ENCODE data around the gene RALGPS2. TPM values are rescaled to one million over a fixed set of nuclear protein-coding genes. Genes with fewer than 3 reads are reported as not detected.
A peak's percentile ranks its signal among the peaks of the same experiment; 100 is the strongest.
"Not testable (repeated sequence)": the region's sequence is repeated elsewhere in the genome, so short reads cannot be mapped to it uniquely, and the experiment has no call there.

Gene RALGPS2
- total RNA-seq, 1 donor from 2014 or later, result 47.8 TPM

- H3K4me3 Mint-ChIP-seq, result no peak overlapping the region
- TF ChIP-seq CTCF (conservative IDR thresholded peaks at IDR 0.05), result no peak
- peak; percentile 29 for DNase-seq (ENCODE audit: extremely low spot score, unreplicated experiment)
- H3K36me3 Mint-ChIP-seq, result peaks cover 4% of the 10 kb centered on the region
- H3K27me3 Mint-ChIP-seq, result peaks cover 10% of the 10 kb centered on the region
- H3K27ac Mint-ChIP-seq, result peak overlapping the region; percentile 8
- peaks cover 29% of the 10 kb centered on the region for H3K4me1 Mint-ChIP-seq (ENCODE audit: unreplicated experiment)
- peaks cover 2% of the 10 kb centered on the region for H3K9me3 Mint-ChIP-seq
Measured at GRCh38 chr1:178946855-178947676, 222.0 kb downstream of the RALGPS2 start.

- Mint-ChIP-seq H3K4me3 (no peak overlapping the region), H3K27ac (peak overlapping the region; percentile 8), H3K4me1 (ENCODE audit: unreplicated experiment) (peaks cover 27% of the 10 kb centered on the region), H3K27me3 (peaks cover 5% of the 10 kb centered on the region), H3K9me3 (no peaks in the 10 kb centered on the region), H3K36me3 (peaks cover 4% of the 10 kb centered on the region)
- no peak for TF ChIP-seq CTCF (conservative IDR thresholded peaks at IDR 0.05)
- no peak for DNase-seq (ENCODE audit: extremely low spot score, unreplicated experiment)
Measured at GRCh38 chr1:178947677-178947981, 222.6 kb downstream of the RALGPS2 start.

GRCh38 chr1:178948676-178949075 is 223.6 kb downstream of the RALGPS2 start:
- Mint-ChIP-seq H3K4me1 (ENCODE audit: unreplicated experiment) (peaks cover 26% of the 10 kb centered on the region), H3K27me3 (peaks cover 5% of the 10 kb centered on the region), H3K27ac (no peak overlapping the region), H3K9me3 (no peaks in the 10 kb centered on the region), H3K4me3 (no peak overlapping the region), H3K36me3 (peaks cover 4% of the 10 kb centered on the region)
- DNase-seq (ENCODE audit: extremely low spot score, unreplicated experiment), result no peak
- TF ChIP-seq CTCF (conservative IDR thresholded peaks at IDR 0.05), result no peak

- not testable (repeated sequence) for H3K4me3 Mint-ChIP-seq; H3K36me3 Mint-ChIP-seq; DNase-seq (ENCODE audit: extremely low spot score, unreplicated experiment); H3K9me3 Mint-ChIP-seq; H3K27me3 Mint-ChIP-seq; H3K27ac Mint-ChIP-seq
- H3K4me1 Mint-ChIP-seq (ENCODE audit: unreplicated experiment), result peaks cover 26% of the 10 kb centered on the region
Measured at GRCh38 chr1:178949866-178950265, 224.8 kb downstream of the RALGPS2 start.

- H3K27ac Mint-ChIP-seq, result peak overlapping the region; percentile 35
- DNase-seq (ENCODE audit: extremely low spot score, unreplicated experiment), result no peak
- peaks cover 4% of the 10 kb centered on the region for H3K36me3 Mint-ChIP-seq
- no peak overlapping the region for H3K4me3 Mint-ChIP-seq
- TF ChIP-seq CTCF (conservative IDR thresholded peaks at IDR 0.05), result no peak
- H3K9me3 Mint-ChIP-seq, result no peaks in the 10 kb centered on the region
- peaks cover 5% of the 10 kb centered on the region for H3K27me3 Mint-ChIP-seq
- peaks cover 26% of the 10 kb centered on the region for H3K4me1 Mint-ChIP-seq (ENCODE audit: unreplicated experiment)
Measured at GRCh38 chr1:178951600-178951999, 226.6 kb downstream of the RALGPS2 start.

- Mint-ChIP-seq H3K27me3 (peaks cover 1% of the 10 kb centered on the region), H3K9me3 (no peaks in the 10 kb centered on the region), H3K27ac (no peak overlapping the region), H3K4me3 (no peak overlapping the region), H3K36me3 (peaks cover 2% of the 10 kb centered on the region), H3K4me1 (ENCODE audit: unreplicated experiment) (peaks cover 22% of the 10 kb centered on the region)
- no peak for TF ChIP-seq CTCF (conservative IDR thresholded peaks at IDR 0.05)
- DNase-seq (ENCODE audit: extremely low spot score, unreplicated experiment), result no peak
Measured at GRCh38 chr1:178953034-178953433, 228.0 kb downstream of the RALGPS2 start.

All from type B pancreatic cell (in vitro differentiated cells).